ENCODE measurements around the gene ANKIB1.

DNA sequence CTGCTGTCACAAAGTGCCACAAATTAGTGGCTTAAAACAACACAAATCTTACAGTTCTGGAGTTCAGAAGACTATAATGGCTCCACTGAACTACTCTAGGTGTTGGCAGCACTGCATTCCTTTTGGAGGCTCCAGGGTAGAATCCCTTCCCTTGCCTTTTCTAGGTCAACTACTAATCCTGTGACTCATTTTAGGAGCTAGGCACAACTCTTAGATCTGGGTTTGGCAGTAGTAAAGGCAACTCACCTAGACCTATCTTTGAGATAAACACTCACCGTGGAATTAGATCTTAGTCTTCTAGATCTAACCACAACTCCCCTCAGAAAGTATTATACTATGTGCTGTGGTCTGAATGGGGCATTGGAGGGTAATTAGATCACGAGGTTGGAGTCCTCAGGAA, 60.4 kb downstream of the ANKIB1 start:
- TF ChIP-seq, protein P1, sequence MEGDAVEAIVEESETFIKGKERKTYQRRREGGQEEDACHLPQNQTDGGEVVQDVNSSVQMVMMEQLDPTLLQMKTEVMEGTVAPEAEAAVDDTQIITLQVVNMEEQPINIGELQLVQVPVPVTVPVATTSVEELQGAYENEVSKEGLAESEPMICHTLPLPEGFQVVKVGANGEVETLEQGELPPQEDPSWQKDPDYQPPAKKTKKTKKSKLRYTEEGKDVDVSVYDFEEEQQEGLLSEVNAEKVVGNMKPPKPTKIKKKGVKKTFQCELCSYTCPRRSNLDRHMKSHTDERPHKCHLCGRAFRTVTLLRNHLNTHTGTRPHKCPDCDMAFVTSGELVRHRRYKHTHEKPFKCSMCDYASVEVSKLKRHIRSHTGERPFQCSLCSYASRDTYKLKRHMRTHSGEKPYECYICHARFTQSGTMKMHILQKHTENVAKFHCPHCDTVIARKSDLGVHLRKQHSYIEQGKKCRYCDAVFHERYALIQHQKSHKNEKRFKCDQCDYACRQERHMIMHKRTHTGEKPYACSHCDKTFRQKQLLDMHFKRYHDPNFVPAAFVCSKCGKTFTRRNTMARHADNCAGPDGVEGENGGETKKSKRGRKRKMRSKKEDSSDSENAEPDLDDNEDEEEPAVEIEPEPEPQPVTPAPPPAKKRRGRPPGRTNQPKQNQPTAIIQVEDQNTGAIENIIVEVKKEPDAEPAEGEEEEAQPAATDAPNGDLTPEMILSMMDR (IDR thresholded peaks at IDR 0.05) = no peak
- no peak for TF ChIP-seq POLR2A (IDR thresholded peaks at IDR 0.05)

Measured in tibial nerve (tissue), 3 donors.